Loucy (cell line): ENCODE results near the gene RND3.

Source experiments
- H2AFZ ChIP-seq: fragments of 200-600 bp; sonication (generic); 2 replicates; pipeline ENCODE4 v1.6.0; 2016; ENCODE audit warnings: antibody characterized with exemption, mild to moderate bottlenecking, low read length, moderate library complexity
- H3F3A ChIP-seq: fragments of 200-600 bp; 2 replicates; pipeline ENCODE4 v1.6.0; 2016; ENCODE audit warnings: antibody characterized with exemption, low read depth, mild to moderate bottlenecking
- H3K27me3 ChIP-seq: fragments of 200-600 bp; sonication (generic); 2 replicates; pipeline ENCODE4 v1.6.1; 2014; ENCODE audit warnings: low read length, mild to moderate bottlenecking; ENCODE audit not compliant: insufficient read depth, poor library complexity, severe bottlenecking
- H3K36me3 ChIP-seq: fragments of 200-600 bp; sonication (generic); 2 replicates; pipeline ENCODE4 v1.6.1; 2016; ENCODE audit warnings: low read length; ENCODE audit not compliant: insufficient read depth
- H3K4me1 ChIP-seq: fragments of 200-600 bp; sonication (generic); 2 replicates; pipeline ENCODE4 v1.5.1; 2014; ENCODE audit warnings: low read length, mild to moderate bottlenecking; ENCODE audit not compliant: insufficient read depth, poor library complexity, severe bottlenecking
- H3K4me2 ChIP-seq: fragments of 200-600 bp; sonication (generic); 2 replicates; pipeline ENCODE4 v1.6.0; 2014; ENCODE audit warnings: antibody characterized with exemption, low read length, low read depth, mild to moderate bottlenecking; ENCODE audit not compliant: poor library complexity, severe bottlenecking
- H3K4me3 ChIP-seq: fragments of 200-600 bp; sonication (generic); 2 replicates; pipeline ENCODE4 v1.5.1; 2014; ENCODE audit warnings: low read length, mild to moderate bottlenecking, mixed read lengths; ENCODE audit not compliant: poor library complexity, severe bottlenecking
- H3K79me2 ChIP-seq: fragments of 200-600 bp; sonication (generic); 2 replicates; pipeline ENCODE4 v1.6.1; 2014; ENCODE audit warnings: low read length; ENCODE audit not compliant: insufficient read depth
- H3K9ac ChIP-seq: fragments of 200-600 bp; sonication (generic); 2 replicates; pipeline ENCODE4 v1.6.0; 2014; ENCODE audit warnings: mild to moderate bottlenecking, low read depth, low read length, moderate library complexity; ENCODE audit not compliant: poor library complexity, severe bottlenecking
- H3K9me2 ChIP-seq: fragments of 200-600 bp; sonication (generic); replicated peaks from 2 replicates; pipeline ENCODE4 v1.6.1; 2016; ENCODE audit warnings: low read depth, low read length, mixed read lengths
- H3K9me3 ChIP-seq: fragments of 200-600 bp; sonication (generic); 2 replicates; pipeline ENCODE4 v1.6.1; 2014; ENCODE audit warnings: mild to moderate bottlenecking, antibody characterized with exemption, low read length, low read depth; ENCODE audit not compliant: insufficient read depth
- H4K20me1 ChIP-seq: fragments of 200-600 bp; sonication (generic); 2 replicates; pipeline ENCODE4 v1.6.0; 2014; ENCODE audit warnings: antibody characterized with exemption, low read length, mild to moderate bottlenecking; ENCODE audit not compliant: insufficient read depth, poor library complexity, severe bottlenecking
- EZH2phosphoT487 ChIP-seq: fragments of 200-600 bp; IDR thresholded peaks from 2 replicates; pipeline ENCODE4 v1.6.1; 2018; ENCODE audit warnings: antibody characterized with exemption, mild to moderate bottlenecking, moderate library complexity, borderline replicate concordance
- TF ChIP-seq, protein P1 (sequence below): fragments of 200-600 bp; sonication (generic); conservative IDR thresholded peaks from 2 replicates; pipeline ENCODE4 v1.5.1; 2014; ENCODE audit warnings: mild to moderate bottlenecking, antibody characterized with exemption, low read length

The RND3 gene

DNA sequence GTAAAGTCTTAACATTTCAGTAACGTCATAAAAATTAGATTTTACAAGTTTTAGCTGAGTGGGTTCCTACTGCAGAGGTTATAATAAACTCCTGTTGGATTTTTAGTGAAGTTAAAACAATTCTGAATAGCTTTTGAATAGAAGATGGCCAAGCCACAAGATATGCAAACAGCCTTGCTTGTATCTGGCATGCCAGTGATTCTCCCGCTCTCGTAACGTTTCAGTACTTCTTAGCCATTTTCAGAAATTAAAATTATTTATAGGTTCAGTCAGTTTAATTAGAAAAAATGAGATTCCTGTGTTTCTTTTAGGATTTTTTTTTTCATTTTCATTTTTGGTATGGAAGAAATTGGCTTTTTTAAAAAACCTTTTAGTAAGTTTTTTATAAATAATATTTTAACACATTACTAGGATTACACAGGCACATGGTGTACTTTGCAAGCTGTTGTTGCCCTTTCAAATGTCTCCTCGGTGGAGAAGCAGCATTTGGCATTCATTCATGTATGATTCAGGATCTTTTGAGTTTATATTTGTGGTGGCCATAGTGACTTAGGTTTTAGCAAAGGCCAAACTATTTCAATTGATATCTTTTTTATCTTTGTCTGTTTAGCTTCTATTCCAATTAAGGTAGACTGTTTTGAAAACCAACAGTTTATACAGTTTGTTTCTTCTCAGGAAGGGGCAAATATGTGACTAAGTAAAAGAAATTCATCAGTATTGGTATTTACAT is 30.6 kb upstream of the RND3 start:
- no peaks in the 10 kb centered on the region for H3F3A ChIP-seq
- no peak overlapping the region for H3K4me3 ChIP-seq
- H3K27me3 ChIP-seq = no peaks in the 10 kb centered on the region
- no peaks in the 10 kb centered on the region for H3K9me3 ChIP-seq
- no peaks in the 10 kb centered on the region for H3K4me1 ChIP-seq
- TF ChIP-seq, protein P1, sequence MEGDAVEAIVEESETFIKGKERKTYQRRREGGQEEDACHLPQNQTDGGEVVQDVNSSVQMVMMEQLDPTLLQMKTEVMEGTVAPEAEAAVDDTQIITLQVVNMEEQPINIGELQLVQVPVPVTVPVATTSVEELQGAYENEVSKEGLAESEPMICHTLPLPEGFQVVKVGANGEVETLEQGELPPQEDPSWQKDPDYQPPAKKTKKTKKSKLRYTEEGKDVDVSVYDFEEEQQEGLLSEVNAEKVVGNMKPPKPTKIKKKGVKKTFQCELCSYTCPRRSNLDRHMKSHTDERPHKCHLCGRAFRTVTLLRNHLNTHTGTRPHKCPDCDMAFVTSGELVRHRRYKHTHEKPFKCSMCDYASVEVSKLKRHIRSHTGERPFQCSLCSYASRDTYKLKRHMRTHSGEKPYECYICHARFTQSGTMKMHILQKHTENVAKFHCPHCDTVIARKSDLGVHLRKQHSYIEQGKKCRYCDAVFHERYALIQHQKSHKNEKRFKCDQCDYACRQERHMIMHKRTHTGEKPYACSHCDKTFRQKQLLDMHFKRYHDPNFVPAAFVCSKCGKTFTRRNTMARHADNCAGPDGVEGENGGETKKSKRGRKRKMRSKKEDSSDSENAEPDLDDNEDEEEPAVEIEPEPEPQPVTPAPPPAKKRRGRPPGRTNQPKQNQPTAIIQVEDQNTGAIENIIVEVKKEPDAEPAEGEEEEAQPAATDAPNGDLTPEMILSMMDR = no peak
- no peak for TF ChIP-seq EZH2phosphoT487
- H2AFZ ChIP-seq = no peak overlapping the region
- no peak overlapping the region for H3K9ac ChIP-seq
- H4K20me1 ChIP-seq = no peaks in the 10 kb centered on the region
- no peaks in the 10 kb centered on the region for H3K36me3 ChIP-seq
- H3K4me2 ChIP-seq = no peak overlapping the region
- H3K79me2 ChIP-seq = no peaks in the 10 kb centered on the region
- no peaks in the 10 kb centered on the region for H3K9me2 ChIP-seq

DNA sequence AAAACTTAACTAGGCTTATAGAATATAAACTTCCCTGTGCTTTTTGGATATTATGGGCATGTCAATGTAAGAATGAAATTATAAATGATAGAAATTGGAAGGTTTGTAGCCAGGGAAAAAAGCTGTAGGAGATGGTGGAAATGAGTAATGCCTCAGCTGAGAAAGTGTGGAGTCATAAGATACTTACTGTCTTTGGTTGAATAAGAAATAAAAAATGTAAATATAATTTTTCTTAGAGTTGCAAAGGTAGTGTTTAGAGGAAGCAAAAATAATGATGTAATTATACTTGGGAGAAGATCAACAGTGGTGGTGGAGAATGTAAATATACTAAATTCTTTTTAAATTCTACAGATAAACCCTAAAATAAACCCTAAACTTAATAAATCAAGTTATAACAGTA is 26.2 kb upstream of the RND3 start:
- H3K9me2 ChIP-seq = no peaks in the 10 kb centered on the region
- no peak overlapping the region for H3K4me2 ChIP-seq
- no peak overlapping the region for H3K9ac ChIP-seq
- H3K4me3 ChIP-seq = no peak overlapping the region
- H3K9me3 ChIP-seq = no peaks in the 10 kb centered on the region
- H3K36me3 ChIP-seq = no peaks in the 10 kb centered on the region
- no peaks in the 10 kb centered on the region for H3F3A ChIP-seq
- H3K79me2 ChIP-seq = no peaks in the 10 kb centered on the region
- no peaks in the 10 kb centered on the region for H4K20me1 ChIP-seq
- peak overlapping the region; percentile 28; the same call in 1 of the 2 replicates for H2AFZ ChIP-seq
- TF ChIP-seq EZH2phosphoT487 = no peak
- TF ChIP-seq, protein P1 = no peak
- no peaks in the 10 kb centered on the region for H3K27me3 ChIP-seq
- H3K4me1 ChIP-seq = no peaks in the 10 kb centered on the region

DNA sequence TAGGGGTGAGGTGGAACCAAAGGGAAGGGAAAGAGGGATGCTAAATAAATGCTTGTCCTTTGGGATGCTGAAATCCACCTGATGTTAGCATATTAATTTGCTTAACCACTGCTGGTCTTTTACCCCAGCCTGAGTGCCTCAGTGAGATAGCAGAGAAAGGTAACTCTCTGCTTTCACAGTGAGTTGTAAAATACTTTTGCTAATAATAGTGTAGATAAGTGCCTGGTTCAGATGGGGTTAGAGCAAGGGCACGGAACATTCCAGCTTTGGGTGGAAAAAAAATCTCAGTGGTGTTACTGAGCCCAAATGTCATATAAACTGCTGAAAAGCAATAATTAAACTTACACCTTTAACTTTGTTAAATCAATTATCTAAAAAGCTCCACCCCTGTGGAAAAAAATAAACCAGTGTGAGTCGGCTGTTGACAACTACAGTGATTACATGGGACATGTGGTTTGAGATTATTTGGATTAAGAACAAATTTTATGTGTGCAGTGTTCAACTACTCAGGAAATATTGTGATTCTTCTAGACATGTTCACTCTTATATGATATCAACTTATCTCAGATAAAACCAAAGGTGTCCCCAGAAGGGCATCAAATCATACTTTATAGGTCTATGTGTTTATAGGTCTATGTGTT is 21.1 kb upstream of the RND3 start:
- H3K9me2 ChIP-seq = no peaks in the 10 kb centered on the region
- H3K79me2 ChIP-seq = no peaks in the 10 kb centered on the region
- H3K27me3 ChIP-seq = no peaks in the 10 kb centered on the region
- H3K4me2 ChIP-seq = no peak overlapping the region
- H3F3A ChIP-seq = no peaks in the 10 kb centered on the region
- H3K36me3 ChIP-seq = no peaks in the 10 kb centered on the region
- TF ChIP-seq, protein P1 = no peak
- H4K20me1 ChIP-seq = no peaks in the 10 kb centered on the region
- H3K4me3 ChIP-seq = no peak overlapping the region
- H2AFZ ChIP-seq = no peak overlapping the region
- peaks cover 12% of the 10 kb centered on the region for H3K4me1 ChIP-seq
- no peaks in the 10 kb centered on the region; the same call in 1 of the 2 replicates for H3K9me3 ChIP-seq
- H3K9ac ChIP-seq = no peak overlapping the region
